ENCODE measurements around the gene MGLL.

DNA sequence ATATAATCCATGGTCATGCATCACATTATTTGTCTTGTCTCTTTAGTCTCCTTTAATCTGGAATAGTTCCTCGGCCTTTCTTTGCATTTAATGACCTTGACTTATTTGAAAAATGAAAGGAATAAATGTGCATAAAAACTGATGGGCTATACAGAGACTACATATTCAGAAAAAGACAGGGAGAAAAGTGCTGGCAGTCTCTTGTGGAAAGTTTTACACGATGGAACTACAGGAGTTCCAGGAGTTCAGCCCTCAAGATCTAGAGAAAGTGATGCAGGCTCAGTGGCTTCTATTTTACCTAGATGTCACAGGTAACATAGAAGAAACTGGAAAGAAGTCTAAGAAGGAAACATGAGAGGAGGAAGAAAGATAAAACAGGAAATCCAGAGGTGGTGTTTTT lies 157.2 kb downstream of the MGLL start:
- no peak for TF ChIP-seq POLR2A (IDR thresholded peaks at IDR 0.05)
- TF ChIP-seq, protein P1, sequence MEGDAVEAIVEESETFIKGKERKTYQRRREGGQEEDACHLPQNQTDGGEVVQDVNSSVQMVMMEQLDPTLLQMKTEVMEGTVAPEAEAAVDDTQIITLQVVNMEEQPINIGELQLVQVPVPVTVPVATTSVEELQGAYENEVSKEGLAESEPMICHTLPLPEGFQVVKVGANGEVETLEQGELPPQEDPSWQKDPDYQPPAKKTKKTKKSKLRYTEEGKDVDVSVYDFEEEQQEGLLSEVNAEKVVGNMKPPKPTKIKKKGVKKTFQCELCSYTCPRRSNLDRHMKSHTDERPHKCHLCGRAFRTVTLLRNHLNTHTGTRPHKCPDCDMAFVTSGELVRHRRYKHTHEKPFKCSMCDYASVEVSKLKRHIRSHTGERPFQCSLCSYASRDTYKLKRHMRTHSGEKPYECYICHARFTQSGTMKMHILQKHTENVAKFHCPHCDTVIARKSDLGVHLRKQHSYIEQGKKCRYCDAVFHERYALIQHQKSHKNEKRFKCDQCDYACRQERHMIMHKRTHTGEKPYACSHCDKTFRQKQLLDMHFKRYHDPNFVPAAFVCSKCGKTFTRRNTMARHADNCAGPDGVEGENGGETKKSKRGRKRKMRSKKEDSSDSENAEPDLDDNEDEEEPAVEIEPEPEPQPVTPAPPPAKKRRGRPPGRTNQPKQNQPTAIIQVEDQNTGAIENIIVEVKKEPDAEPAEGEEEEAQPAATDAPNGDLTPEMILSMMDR (IDR thresholded peaks at IDR 0.05 in 4 of 5, conservative IDR thresholded peaks at IDR 0.05 in 1 of 5), result no peak

All from gastrocnemius medialis (tissue), 4 donors.